ENCODE data around the gene CCDC149. TPM values are rescaled to one million over a fixed set of nuclear protein-coding genes. Genes with fewer than 3 reads are reported as not detected.

CCDC149 gene
- total and polyA plus RNA-seq, 2 of the 4 experiments (the other 2 are of a cell fraction), result 6.7 to 7.0 TPM

GRCh38 chr4:24923002-24923401 is 10.2 kb upstream of the CCDC149 start:
- Histone ChIP-seq H3K56ac (ENCODE audit: extremely low read depth, insufficient read depth, low read length) (no peak overlapping the region), H3K27ac (ENCODE audit: insufficient read depth, low read length) (no peak overlapping the region), H3K18ac (ENCODE audit: low read depth, low read length) (no peak overlapping the region), H3K4ac (ENCODE audit: low read depth, low read length) (no peak overlapping the region), H3K4me2 (ENCODE audit: low read depth, low read length) (no peak overlapping the region), H2AK9ac (replicated peaks; ENCODE audit: low read depth, low read length, poor library complexity) (no peak overlapping the region), H3K4me3 (ENCODE audit: insufficient read depth, low read depth, low read length) (no peak overlapping the region), H3K9me1 (ENCODE audit: insufficient read depth, low read length) (no peaks in the 10 kb centered on the region), H4K20me1 (ENCODE audit: insufficient read depth, low read length) (no peaks in the 10 kb centered on the region), H2BK5ac (ENCODE audit: low read depth, low read length, poor library complexity, severe bottlenecking) (no peak overlapping the region), H3K36me3 (ENCODE audit: control insufficient read depth, insufficient read depth, low read length) (no peaks in the 10 kb centered on the region), H2BK120ac (ENCODE audit: low read depth, low read length) (no peak overlapping the region), H2BK15ac (ENCODE audit: low read depth, low read length) (no peak overlapping the region), H2AFZ (replicated peaks; ENCODE audit: low read length, poor library complexity) (no peak overlapping the region), H3K14ac (replicated peaks; ENCODE audit: low read depth, low read length) (no peak overlapping the region), H3K27me3 (ENCODE audit: control insufficient read depth, insufficient read depth, low read length) (peaks cover 6% of the 10 kb centered on the region; the same call in 1 of the 2 replicates), H2AK5ac (ENCODE audit: low read depth, low read length) (no peak overlapping the region), H3K4me1 (ENCODE audit: control insufficient read depth, insufficient read depth, low read length) (peaks cover 2% of the 10 kb centered on the region), H3K23ac (ENCODE audit: low read depth, low read length) (no peak overlapping the region), H3K79me1 (ENCODE audit: low read depth in 1 of 2, low read length in 2 of 2) (no peaks in the 10 kb centered on the region), H4K5ac (ENCODE audit: low read depth, low read length) (no peak overlapping the region), H4K8ac (ENCODE audit: low read depth in 2 of 2, low read length in 2 of 2) (no peak overlapping the region), H3K9me3 (ENCODE audit: control insufficient read depth, insufficient read depth, low read length) (peaks cover 6% of the 10 kb centered on the region; the same call in 1 of the 2 replicates), H2BK20ac (ENCODE audit: low read depth, low read length) (no peak overlapping the region), H3K9ac (ENCODE audit: low read depth, low read length) (no peak overlapping the region), H4K91ac (ENCODE audit: insufficient read depth, low read depth, low read length) (no peak overlapping the region)
- ChIA-PET POLR2A (ENCODE audit: unreplicated experiment) (no interaction called here), CTCF (no interaction called here)
- DNase-seq (no peak), ATAC-seq (ENCODE audit: low read depth) (no peak)
- dilution Hi-C loops (cut with HindIII; ENCODE audit: low sequenced_read_pairs, unreplicated experiment) (no loop called here), in situ Hi-C loops (cut with MboI; ENCODE audit: low sequenced_read_pairs) (no loop called here), intact Hi-C loops (cut with micrococcal nuclease) (loop anchor here (5.0 kb wide), 1 partner anchor 59 kb away; no protein-coding TSS in a partner anchor)
- TF ChIP-seq RAD21 (IDR thresholded peaks at IDR 0.05; ENCODE audit: low read length), result no peak
- TF ChIP-seq MAZ (IDR thresholded peaks at IDR 0.05; ENCODE audit: borderline replicate concordance, low read depth, low read length), result no peak
- no peak for TF ChIP-seq POLR2A (IDR thresholded peaks at IDR 0.05; ENCODE audit: low read depth, low read length)
- no peak for TF ChIP-seq ELK1 (IDR thresholded peaks at IDR 0.05; ENCODE audit: borderline replicate concordance, low read depth, low read length)
- TF ChIP-seq RFX5 (IDR thresholded peaks at IDR 0.05; ENCODE audit: low read depth, low read length), result no peak
- no peak for TF ChIP-seq CEBPB (IDR thresholded peaks at IDR 0.05; ENCODE audit: low read depth, low read length)
- WGBS, 2 experiments (ENCODE audit: extremely low coverage in 2 of 2, insufficient read length in 1 of 2), result no CpG with 5 or more reads among the region's 2 CpGs
- BruUV-seq (replicated peaks), result no TSS peak

Data from IMR-90 (cell line).